ENCODE results near the gene SLAIN2. TPM values are rescaled to one million over a fixed set of nuclear protein-coding genes. Genes with fewer than 3 reads are reported as not detected.

The SLAIN2 gene
- total RNA-seq, 4 donors from 2014 or later, result 28.4 to 355 (median 55.8) TPM

DNA sequence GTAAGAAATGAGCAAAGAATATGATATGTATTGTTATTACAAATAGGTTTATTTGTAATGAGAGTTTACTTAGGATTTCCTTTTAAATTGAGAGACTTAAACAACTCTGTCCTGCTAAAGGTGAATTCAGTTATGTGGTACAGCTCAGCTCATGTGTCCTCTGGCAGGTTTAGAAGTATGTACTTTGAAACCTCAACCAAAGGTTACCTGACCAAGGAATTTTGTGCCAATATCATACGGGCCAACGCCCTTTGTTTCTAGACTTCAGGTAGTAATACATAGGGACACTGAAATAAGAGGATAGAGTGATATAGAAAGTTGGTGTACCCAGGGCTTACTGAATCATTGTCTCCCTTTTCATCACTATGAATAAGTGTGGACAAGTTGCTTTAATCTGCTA is 25.7 kb downstream of the SLAIN2 start:
- H3K4me1 ChIP-seq, result peaks cover 3 to 45% (median 13%) of the 10 kb centered on the region in 4 donors
- in situ Hi-C loops (cut with MboI; ENCODE audit: low pct_ligation_motif_present in 1 of 4, low pct_unique_long_range_greater_than_20kb in 1 of 4, low sequenced_read_pairs in 3 of 4), result no loop called here
- DNase-seq, result no peak
- no peaks in the 10 kb centered on the region for H3K36me3 ChIP-seq
- H3K9me3 ChIP-seq, result no peaks in the 10 kb centered on the region
- 65% methylated on average over 2 of the region's 2 CpGs; no CpG with 5 or more reads in 1 of the 2 donors for WGBS, 2 donors (ENCODE audit: low coverage in 1 of 2)
- no peaks in the 10 kb centered on the region for H3K27me3 ChIP-seq
- H3K27ac ChIP-seq, result no peak overlapping the region
- H3K4me3 ChIP-seq, result no peak overlapping the region
- TF ChIP-seq POLR2AphosphoS5 (IDR thresholded peaks at IDR 0.05), result no peak
- TF ChIP-seq, protein P1, sequence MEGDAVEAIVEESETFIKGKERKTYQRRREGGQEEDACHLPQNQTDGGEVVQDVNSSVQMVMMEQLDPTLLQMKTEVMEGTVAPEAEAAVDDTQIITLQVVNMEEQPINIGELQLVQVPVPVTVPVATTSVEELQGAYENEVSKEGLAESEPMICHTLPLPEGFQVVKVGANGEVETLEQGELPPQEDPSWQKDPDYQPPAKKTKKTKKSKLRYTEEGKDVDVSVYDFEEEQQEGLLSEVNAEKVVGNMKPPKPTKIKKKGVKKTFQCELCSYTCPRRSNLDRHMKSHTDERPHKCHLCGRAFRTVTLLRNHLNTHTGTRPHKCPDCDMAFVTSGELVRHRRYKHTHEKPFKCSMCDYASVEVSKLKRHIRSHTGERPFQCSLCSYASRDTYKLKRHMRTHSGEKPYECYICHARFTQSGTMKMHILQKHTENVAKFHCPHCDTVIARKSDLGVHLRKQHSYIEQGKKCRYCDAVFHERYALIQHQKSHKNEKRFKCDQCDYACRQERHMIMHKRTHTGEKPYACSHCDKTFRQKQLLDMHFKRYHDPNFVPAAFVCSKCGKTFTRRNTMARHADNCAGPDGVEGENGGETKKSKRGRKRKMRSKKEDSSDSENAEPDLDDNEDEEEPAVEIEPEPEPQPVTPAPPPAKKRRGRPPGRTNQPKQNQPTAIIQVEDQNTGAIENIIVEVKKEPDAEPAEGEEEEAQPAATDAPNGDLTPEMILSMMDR (IDR thresholded peaks at IDR 0.05), result no peak
- no peak for TF ChIP-seq POLR2A (IDR thresholded peaks at IDR 0.05)
- TF ChIP-seq EP300 (IDR thresholded peaks at IDR 0.05; ENCODE audit: low read depth), result no peak
- intact Hi-C loops (cut with DNase I; ENCODE audit: low total_unique reads), result no loop called here

DNA sequence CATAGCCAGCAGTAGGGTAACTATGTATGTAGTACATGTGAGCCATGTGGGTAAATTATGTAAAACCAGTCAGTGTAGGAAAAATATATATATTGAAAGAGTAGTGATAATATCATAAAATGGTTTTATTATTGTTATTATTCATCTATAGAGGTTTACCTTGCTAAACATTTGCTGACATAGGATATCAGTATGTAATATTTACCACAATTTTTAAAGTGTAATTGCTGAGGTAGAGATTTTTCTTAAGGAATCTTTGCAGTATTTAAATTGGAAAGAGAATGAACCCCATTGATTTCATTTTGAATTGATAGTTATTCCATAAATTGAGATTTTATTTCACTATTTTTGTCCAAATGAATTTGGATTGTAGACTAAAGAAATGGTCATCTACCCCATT is 27.1 kb downstream of the SLAIN2 start:
- in situ Hi-C loops (cut with MboI; ENCODE audit: low pct_ligation_motif_present in 1 of 4, low pct_unique_long_range_greater_than_20kb in 1 of 4, low sequenced_read_pairs in 3 of 4), result no loop called here
- H3K27ac ChIP-seq, result no peak overlapping the region
- peaks cover 3 to 52% (median 19%) of the 10 kb centered on the region in 4 donors for H3K4me1 ChIP-seq
- TF ChIP-seq POLR2AphosphoS5 (IDR thresholded peaks at IDR 0.05), result no peak
- TF ChIP-seq, protein P1 (IDR thresholded peaks at IDR 0.05), result no peak
- no peak for TF ChIP-seq POLR2A (IDR thresholded peaks at IDR 0.05)
- TF ChIP-seq EP300 (IDR thresholded peaks at IDR 0.05; ENCODE audit: low read depth), result no peak
- intact Hi-C loops (cut with DNase I; ENCODE audit: low total_unique reads), result no loop called here
- H3K9me3 ChIP-seq, result no peaks in the 10 kb centered on the region
- H3K4me3 ChIP-seq, result no peak overlapping the region
- no peaks in the 10 kb centered on the region for H3K36me3 ChIP-seq
- no peak for DNase-seq
- no peaks in the 10 kb centered on the region for H3K27me3 ChIP-seq

DNA sequence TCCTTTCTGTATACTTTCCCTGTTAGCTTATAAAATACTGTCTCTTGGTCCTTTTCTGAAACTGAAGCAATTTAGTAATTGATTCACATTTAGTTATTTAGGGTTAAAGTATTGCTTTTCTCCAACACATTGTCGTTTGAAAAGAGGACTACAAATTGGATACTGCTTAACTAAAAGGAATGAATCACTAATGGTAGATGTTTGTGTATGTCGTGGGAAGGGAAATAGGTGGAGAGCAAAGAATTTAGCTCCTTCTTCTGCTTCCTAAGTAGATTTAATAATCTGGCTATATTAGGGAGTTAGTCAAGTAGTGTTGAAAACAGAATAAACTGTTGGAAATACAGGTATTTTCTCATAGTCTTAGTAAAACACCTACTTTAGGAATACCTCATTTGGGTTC is 27.9 kb downstream of the SLAIN2 start:
- intact Hi-C loops (cut with DNase I; ENCODE audit: low total_unique reads), result no loop called here
- H3K4me3 ChIP-seq, result no peak overlapping the region
- WGBS, 2 donors (ENCODE audit: low coverage in 1 of 2), result 36 to 39% methylated on average over 2 of the region's 2 CpGs
- no peak overlapping the region for H3K27ac ChIP-seq
- in situ Hi-C loops (cut with MboI; ENCODE audit: low pct_ligation_motif_present in 1 of 4, low pct_unique_long_range_greater_than_20kb in 1 of 4, low sequenced_read_pairs in 3 of 4), result no loop called here
- H3K36me3 ChIP-seq, result no peaks in the 10 kb centered on the region
- TF ChIP-seq POLR2AphosphoS5 (IDR thresholded peaks at IDR 0.05), result no peak
- TF ChIP-seq, protein P1 (IDR thresholded peaks at IDR 0.05), result no peak
- no peak for TF ChIP-seq EP300 (IDR thresholded peaks at IDR 0.05; ENCODE audit: low read depth)
- no peak for TF ChIP-seq POLR2A (IDR thresholded peaks at IDR 0.05)
- no peaks in the 10 kb centered on the region for H3K27me3 ChIP-seq
- DNase-seq, result no peak
- peaks cover 3 to 57% (median 21%) of the 10 kb centered on the region in 4 donors for H3K4me1 ChIP-seq
- H3K9me3 ChIP-seq, result no peaks in the 10 kb centered on the region

DNA sequence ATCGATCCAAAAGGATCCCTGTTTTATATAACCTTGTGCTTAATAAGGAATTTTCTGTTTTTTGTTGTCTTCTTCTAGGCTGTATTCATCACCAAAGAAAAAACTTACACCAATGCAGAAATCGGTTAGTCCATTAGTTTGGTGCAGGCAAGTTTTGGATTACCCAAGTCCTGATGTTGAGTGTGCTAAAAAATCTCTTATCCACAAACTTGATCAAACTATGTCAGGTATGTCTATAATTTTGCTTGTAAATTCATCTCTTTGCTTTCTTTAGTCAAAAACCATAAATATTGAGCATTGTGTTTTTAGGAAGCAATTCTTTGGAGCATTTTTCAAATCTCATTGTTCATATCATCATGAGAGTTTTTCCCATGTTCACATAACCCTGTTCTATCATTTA is 28.4 kb downstream of the SLAIN2 start:
- intact Hi-C loops (cut with DNase I; ENCODE audit: low total_unique reads), result no loop called here
- H3K36me3 ChIP-seq, result no peaks in the 10 kb centered on the region
- H3K4me1 ChIP-seq, result peaks cover 3 to 63% (median 24%) of the 10 kb centered on the region in 4 donors
- in situ Hi-C loops (cut with MboI; ENCODE audit: low pct_ligation_motif_present in 1 of 4, low pct_unique_long_range_greater_than_20kb in 1 of 4, low sequenced_read_pairs in 3 of 4), result no loop called here
- H3K9me3 ChIP-seq, result no peaks in the 10 kb centered on the region
- H3K27ac ChIP-seq, result no peak overlapping the region
- no peak overlapping the region for H3K4me3 ChIP-seq
- DNase-seq, result no peak
- no peaks in the 10 kb centered on the region for H3K27me3 ChIP-seq
- TF ChIP-seq POLR2AphosphoS5 (IDR thresholded peaks at IDR 0.05) (no peak), EP300 (IDR thresholded peaks at IDR 0.05; ENCODE audit: low read depth) (no peak), POLR2A (IDR thresholded peaks at IDR 0.05) (no peak)
- TF ChIP-seq, protein P1 (IDR thresholded peaks at IDR 0.05), result no peak
- 75 to 90% methylated on average over 2 of the region's 2 CpGs for WGBS, 2 donors (ENCODE audit: low coverage in 1 of 2)

Measured in transverse colon (tissue), 4 donors.